A549 (cell line): Measurements from ENCODE around the gene QPRT.

Experiments
- POLR2A ChIP-seq: IDR thresholded peaks from 2 replicates; pipeline ENCODE4 v1.6.1; 2012; ENCODE audit warnings: mild to moderate bottlenecking, low read length
- RNF2 ChIP-seq: fragments of 200-600 bp; sonication (generic); IDR thresholded peaks from 2 replicates; pipeline ENCODE4 v1.6.1; 2016; ENCODE audit warnings: low read depth, mild to moderate bottlenecking, antibody characterized with exemption, moderate library complexity, borderline replicate concordance
- TF ChIP-seq, protein P1 (sequence below): fragments of >200 bp; sonication (Bioruptor Twin); formaldehyde crosslinking; IDR thresholded peaks from 3 replicates; pipeline ENCODE4 v1.5.1; 2016

DNA sequence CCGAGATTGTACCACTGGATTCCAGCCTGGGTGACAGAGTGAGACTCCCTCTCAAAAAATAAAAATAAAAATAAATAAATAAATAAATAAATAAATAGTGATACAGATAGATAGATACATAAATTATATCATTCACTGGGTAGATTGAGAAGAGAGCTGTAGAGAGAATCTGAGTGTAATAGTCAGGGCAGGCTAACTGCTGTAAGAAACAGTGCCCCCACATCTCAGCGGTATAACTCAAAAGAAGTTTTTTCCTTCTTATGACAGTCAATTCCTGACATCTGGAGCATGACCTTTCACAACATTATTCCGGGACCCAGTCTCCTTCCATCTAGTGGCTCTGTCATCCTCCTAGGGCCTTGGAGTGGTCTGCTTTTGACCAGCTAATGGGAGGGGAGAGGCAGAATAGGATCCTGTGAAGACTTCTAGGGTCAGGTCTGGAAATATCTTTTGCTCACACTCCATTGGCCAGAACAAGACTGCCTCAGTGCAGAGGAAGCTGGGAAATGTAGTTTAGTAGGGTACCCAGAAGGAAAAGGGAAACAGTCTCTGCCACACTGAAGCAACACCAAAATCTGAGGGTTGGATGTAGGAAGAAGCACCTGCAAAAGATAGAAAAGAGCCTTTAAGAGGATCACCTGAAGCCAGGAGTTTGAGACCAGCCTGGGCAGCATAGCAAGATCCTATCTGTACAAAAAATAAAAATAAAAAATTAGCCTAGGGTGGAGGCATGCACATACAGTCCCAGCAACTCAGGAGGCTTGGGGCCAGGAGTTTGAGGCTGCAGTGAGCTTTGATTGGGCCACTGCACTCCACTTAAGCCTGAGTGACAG, 3.0 kb upstream of the QPRT start:
- TF ChIP-seq, protein P1, sequence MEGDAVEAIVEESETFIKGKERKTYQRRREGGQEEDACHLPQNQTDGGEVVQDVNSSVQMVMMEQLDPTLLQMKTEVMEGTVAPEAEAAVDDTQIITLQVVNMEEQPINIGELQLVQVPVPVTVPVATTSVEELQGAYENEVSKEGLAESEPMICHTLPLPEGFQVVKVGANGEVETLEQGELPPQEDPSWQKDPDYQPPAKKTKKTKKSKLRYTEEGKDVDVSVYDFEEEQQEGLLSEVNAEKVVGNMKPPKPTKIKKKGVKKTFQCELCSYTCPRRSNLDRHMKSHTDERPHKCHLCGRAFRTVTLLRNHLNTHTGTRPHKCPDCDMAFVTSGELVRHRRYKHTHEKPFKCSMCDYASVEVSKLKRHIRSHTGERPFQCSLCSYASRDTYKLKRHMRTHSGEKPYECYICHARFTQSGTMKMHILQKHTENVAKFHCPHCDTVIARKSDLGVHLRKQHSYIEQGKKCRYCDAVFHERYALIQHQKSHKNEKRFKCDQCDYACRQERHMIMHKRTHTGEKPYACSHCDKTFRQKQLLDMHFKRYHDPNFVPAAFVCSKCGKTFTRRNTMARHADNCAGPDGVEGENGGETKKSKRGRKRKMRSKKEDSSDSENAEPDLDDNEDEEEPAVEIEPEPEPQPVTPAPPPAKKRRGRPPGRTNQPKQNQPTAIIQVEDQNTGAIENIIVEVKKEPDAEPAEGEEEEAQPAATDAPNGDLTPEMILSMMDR = no peak
- no peak for TF ChIP-seq POLR2A
- TF ChIP-seq RNF2 = no peak
